Osteocyte (in vitro differentiated cells): ENCODE results near the gene SHC4. TPM values are rescaled to one million over a fixed set of nuclear protein-coding genes. Genes with fewer than 3 reads are reported as not detected.

ENCODE experiments used
- DNase-seq: peaks from one replicate; pipeline ENCODE4 v3.0.0; 2021; ENCODE audit warnings: mixed read lengths; ENCODE audit not compliant: unreplicated experiment; ENCODE audit errors: extremely low spot score
- H3K27ac Mint-ChIP-seq: one replicate; pipeline ENCODE4 v1.8.0; 2021; ENCODE audit warnings: mild to moderate bottlenecking, mixed read lengths; ENCODE audit not compliant: unreplicated experiment
- H3K27me3 Mint-ChIP-seq: one replicate; pipeline ENCODE4 v1.8.0; 2021; ENCODE audit warnings: mixed read lengths; ENCODE audit not compliant: unreplicated experiment
- H3K36me3 Mint-ChIP-seq: one replicate; pipeline ENCODE4 v1.8.0; 2021; ENCODE audit warnings: mixed read lengths; ENCODE audit not compliant: unreplicated experiment
- H3K4me1 Mint-ChIP-seq: one replicate; pipeline ENCODE4 v1.8.0; 2021; ENCODE audit warnings: mixed read lengths; ENCODE audit not compliant: unreplicated experiment
- H3K4me3 Mint-ChIP-seq: one replicate; pipeline ENCODE4 v1.8.0; 2021; ENCODE audit warnings: mild to moderate bottlenecking, moderate library complexity, mixed read lengths; ENCODE audit not compliant: unreplicated experiment
- H3K9me3 Mint-ChIP-seq: one replicate; pipeline ENCODE4 v1.8.0; 2021; ENCODE audit warnings: mixed read lengths; ENCODE audit not compliant: unreplicated experiment
- CTCF ChIP-seq: fragments of 200-600 bp; sonication (generic); IDR thresholded peaks from 2 replicates; pipeline ENCODE4 v1.5.0; 2021; ENCODE audit warnings: antibody characterized with exemption, mild to moderate bottlenecking, moderate library complexity
- long read RNA-seq: library from polyadenylated mRNA; unstranded; transcript quantifications from one replicate; pipeline ENCODE4 v2.0.0, GENCODE V29; 2021
- total RNA-seq: library from RNA; stranded (reverse); gene quantifications from 2 replicates; pipeline ENCODE4 v1.2.1, GENCODE V29; 2021

Gene SHC4
- 4.2 and 4.6 TPM in 2 replicates for total RNA-seq
- long read RNA-seq, full-length matches to known transcripts: 13 of 20 reads
- long read RNA-seq, partial matches to known transcripts: 3 of 20 reads
- long read RNA-seq, other reads (novel, unspliced or antisense): 4 of 20 reads

GRCh38 chr15:48963524-48964113 lies at the start of gene SHC4:
TSS of gene SHC4 (minus strand) at chr15:48963919. CDS start at chr15:48963015, 904 bp downstream.
- Mint-ChIP-seq H3K9me3 (no peaks in the 10 kb centered on the region), H3K4me3 (peak within 1 kb of the TSS; percentile 88), H3K4me1 (peaks cover 36% of the 10 kb centered on the region), H3K36me3 (no peaks in the 10 kb centered on the region), H3K27ac (peak within 1 kb of the TSS; percentile 83), H3K27me3 (no peaks in the 10 kb centered on the region)
- TF ChIP-seq CTCF: peak; percentile 55
- peak; percentile 86 for DNase-seq

GRCh38 chr15:48999314-48999713 lies 35.6 kb upstream of the SHC4 start:
- Mint-ChIP-seq H3K4me3 (no peak overlapping the region), H3K27ac (no peak overlapping the region), H3K9me3 (peaks cover 4% of the 10 kb centered on the region), H3K4me1 (peaks cover 15% of the 10 kb centered on the region), H3K27me3 (no peaks in the 10 kb centered on the region), H3K36me3 (peaks cover 67% of the 10 kb centered on the region)
- no peak for TF ChIP-seq CTCF
- no peak for DNase-seq

GRCh38 chr15:48996276-48996675 lies 32.6 kb upstream of the SHC4 start:
- H3K27me3 Mint-ChIP-seq: no peaks in the 10 kb centered on the region
- H3K4me1 Mint-ChIP-seq: peaks cover 30% of the 10 kb centered on the region
- DNase-seq: no peak
- no peak overlapping the region for H3K27ac Mint-ChIP-seq
- no peaks in the 10 kb centered on the region for H3K9me3 Mint-ChIP-seq
- peaks cover 61% of the 10 kb centered on the region for H3K36me3 Mint-ChIP-seq
- no peak overlapping the region for H3K4me3 Mint-ChIP-seq
- no peak for TF ChIP-seq CTCF

GRCh38 chr15:48993380-48993779 lies 29.7 kb upstream of the SHC4 start:
- peak overlapping the region; percentile 8 for H3K27ac Mint-ChIP-seq
- no peak for DNase-seq
- no peaks in the 10 kb centered on the region for H3K9me3 Mint-ChIP-seq
- H3K4me1 Mint-ChIP-seq: peaks cover 40% of the 10 kb centered on the region
- H3K36me3 Mint-ChIP-seq: peaks cover 51% of the 10 kb centered on the region
- H3K4me3 Mint-ChIP-seq: no peak overlapping the region
- no peaks in the 10 kb centered on the region for H3K27me3 Mint-ChIP-seq
- no peak for TF ChIP-seq CTCF

- no peaks in the 10 kb centered on the region for H3K27me3 Mint-ChIP-seq
- H3K27ac Mint-ChIP-seq: peak overlapping the region; percentile 29
- no peaks in the 10 kb centered on the region for H3K9me3 Mint-ChIP-seq
- no peak overlapping the region for H3K4me3 Mint-ChIP-seq
- TF ChIP-seq CTCF: no peak
- H3K4me1 Mint-ChIP-seq: peaks cover 40% of the 10 kb centered on the region
- no peak for DNase-seq
- peaks cover 54% of the 10 kb centered on the region for H3K36me3 Mint-ChIP-seq
These were observed 28.8 kb upstream of the SHC4 start for GRCh38 chr15:48992545-48992944.
